HG03108 (cell line): Measurements from ENCODE around the gene ADAM11.

Experiments used
- ATAC-seq: cut with Tn5 transposase; IDR thresholded peaks from one replicate; pipeline ENCODE4 v1.9.1; 2021; ENCODE audit warnings: moderate library complexity; ENCODE audit not compliant: unreplicated experiment

ADAM11 gene

DNA sequence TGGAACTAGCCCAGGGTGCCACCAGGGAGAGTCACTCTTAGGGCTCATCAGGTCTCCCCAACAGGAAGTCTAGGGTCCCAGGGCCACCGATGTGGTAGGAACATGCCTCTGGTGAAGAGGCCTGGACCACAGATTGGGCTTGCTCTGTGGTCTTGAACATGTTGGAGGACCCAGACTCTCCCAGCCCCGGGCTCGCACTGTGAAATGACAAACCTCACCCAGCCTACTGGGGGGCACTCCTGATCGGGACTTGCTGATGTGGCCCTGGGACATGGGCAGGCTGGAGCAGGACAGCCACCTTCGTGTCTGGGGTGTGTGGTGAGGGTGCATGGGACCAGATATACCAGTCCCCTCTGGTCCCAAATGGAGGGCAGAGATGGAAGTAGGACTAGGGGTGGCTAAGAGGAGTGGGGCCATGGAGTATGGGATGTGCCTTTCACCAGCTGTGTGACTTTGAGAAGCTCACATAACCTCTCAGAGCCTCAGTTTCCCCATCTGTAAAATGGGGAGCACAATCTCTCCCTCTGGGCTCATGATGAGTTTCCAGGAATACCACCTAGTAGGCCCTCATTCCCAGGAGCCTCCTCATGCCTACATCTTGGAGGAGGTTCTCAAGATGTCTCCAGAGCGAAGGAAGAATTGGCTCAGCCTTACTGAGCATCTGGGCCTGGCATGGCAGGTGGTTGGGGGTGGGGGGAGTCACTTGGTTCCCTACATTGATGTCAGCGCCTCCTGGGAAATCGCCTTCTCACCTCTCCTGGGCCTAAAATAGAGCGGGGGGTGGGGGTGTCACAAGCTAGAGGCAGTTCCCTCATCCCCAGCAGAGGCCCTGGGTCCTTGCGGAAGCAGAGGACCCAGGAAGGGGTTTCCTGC is 1.5 kb upstream of the ADAM11 start:
- no peak for ATAC-seq

DNA sequence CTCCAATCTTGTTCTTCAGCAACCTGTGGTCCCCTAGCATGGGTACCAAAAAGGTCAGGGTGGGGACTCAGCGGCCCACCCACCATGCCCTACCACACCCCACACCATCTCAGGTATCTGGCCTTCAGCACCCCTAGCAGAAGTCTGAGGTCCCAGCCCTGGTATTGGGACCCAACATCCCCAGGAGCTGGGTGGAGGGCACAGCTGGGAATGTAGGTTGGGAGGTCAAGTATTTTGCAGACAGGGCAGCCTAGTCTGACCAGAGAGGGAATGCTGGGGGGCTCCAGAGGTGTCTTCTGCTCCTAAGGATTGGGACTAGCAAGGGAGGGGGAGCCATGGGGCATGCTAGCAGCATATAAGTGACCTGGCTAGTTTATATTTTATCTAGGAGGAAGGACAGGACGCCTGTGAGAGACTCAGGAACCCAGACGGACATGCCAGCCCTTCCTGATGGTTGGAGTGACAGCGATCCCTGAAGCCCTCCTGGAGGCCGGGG is 822 bp upstream of the ADAM11 start:
- no peak for ATAC-seq

DNA sequence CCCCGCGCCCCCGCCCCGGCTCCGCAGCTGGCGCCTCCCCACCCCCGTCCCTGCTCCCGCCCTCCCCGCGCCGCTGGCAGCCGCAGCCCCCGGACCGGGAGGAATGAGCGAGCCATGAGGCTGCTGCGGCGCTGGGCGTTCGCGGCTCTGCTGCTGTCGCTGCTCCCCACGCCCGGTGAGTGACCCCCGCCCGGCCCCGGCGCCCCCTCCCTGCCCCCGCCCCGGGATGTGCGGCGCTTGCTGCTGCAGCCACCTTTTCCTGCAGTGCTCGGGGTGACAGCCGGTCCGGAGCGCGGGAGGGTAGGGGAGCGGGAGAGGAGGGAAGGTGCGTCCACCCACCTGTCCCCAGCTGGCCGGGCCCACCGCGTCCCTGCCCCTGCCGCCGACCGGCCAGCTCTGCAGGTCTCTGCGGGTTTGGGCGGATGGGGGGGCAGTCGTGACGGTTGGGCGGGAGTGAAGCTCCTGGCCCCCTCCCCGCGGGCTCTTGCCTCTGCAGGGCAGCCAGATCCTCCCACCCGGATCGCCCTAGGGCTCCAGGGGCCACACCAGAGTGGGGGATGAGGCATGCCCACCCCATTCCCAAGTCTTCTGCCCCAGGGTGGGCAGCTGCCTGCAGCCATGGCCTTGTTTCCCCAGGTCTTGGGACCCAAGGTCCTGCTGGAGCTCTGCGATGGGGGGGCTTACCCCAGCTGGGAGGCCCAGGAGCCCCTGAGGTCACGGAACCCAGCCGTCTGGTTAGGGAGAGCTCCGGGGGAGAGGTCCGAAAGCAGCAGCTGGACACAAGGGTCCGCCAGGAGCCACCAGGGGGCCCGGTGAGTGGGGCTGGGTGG is 513 bp downstream of the ADAM11 start:
- no peak for ATAC-seq

DNA sequence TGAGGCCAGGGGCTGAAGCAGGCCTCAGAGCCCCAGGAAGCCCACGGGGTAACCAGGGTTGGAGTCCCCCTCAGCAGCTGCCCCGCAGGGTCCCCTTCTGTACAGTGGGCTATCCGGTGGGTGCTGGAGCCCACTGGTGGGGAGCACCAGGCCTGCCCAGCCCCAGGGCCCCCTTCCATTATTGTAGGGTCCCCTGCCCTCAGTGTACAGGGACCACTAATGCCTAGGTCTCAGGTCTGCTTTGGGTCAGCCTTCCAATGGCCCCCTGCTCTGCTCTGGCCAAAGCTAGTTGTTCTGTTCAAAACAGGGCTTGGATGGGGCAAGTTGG is 1.1 kb downstream of the ADAM11 start:
- no peak for ATAC-seq

DNA sequence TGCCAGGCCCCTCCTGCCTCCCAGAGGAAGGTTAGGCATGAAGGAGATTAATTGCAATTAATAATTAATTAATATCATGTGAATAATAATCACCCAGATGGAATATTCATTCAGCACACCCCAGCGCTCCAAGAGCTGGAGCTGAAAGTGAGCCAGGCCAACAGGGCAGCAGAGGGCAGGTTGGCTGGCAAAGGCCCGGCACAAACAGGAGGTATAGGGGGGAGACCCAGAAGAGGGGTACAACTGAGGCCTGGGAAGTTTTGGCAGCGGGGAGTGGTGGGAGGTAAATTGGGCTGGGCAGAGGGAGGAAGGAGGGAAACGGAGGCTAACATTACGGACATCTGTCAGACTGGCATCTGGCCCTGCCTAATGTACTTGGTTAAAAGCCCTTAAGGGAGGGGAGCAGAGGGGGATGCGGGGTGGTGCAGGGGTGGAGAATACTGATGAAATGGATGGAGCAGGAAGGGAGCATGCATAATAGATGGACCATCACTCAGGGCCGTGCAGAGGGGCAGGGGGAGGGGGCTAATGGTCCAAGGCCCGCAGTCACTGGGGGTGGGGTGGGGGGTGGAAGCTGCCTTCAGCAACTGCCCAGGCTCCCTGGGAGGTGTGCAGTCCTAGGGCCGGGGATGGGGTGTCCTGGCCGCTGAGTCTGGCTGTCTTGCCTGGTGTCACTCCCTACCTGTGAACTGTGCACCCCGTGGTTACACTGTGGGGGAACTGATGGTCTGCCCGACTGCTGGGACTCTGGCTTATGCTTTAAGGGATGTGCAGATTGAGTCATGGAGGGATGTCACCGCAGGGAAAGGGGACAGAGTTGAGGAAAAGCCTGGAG is 1.9 kb downstream of the ADAM11 start:
- ATAC-seq = no peak

DNA sequence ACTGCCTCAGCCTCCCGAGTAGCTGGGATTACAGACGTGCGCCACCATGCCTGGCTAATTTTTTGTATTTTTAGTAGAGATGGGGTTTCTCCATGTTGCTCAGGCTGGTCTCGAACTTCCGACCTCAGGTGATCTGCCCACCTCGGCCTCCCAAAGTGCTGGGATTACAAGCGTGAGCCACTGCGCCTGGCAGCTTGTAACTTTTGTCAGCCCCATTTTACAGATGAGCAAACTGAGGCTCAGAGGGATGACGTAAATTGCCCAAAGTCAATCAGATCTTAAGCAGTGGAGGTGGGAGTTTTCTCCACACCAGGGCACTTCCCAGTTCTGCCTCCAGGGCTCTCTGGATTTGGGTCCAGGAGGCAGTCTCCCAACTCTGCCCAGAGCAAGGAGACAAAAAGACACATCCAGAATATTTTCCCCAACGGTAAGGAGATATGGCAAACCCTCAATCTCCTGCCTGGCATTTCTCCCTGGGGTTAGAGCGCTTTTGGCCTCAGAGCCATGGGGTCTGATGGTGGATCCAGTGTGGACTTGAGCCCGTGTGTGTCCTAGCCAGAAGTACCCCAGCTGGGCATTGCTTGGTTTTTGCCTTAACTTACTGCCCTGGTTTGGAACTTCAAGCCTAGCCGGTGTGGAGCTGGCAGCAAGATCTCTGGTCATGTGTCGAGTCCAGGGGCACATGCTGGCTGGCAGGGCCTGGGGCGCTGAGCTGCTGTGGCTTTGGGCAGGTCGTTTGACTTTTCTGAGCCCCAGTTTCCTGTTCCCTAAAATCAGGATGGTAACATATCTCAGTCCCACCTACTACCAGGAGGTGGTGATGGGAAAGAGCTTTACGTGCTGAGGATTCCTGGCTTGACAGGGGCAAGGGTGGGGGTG is 3.4 kb downstream of the ADAM11 start:
- ATAC-seq = no peak

DNA sequence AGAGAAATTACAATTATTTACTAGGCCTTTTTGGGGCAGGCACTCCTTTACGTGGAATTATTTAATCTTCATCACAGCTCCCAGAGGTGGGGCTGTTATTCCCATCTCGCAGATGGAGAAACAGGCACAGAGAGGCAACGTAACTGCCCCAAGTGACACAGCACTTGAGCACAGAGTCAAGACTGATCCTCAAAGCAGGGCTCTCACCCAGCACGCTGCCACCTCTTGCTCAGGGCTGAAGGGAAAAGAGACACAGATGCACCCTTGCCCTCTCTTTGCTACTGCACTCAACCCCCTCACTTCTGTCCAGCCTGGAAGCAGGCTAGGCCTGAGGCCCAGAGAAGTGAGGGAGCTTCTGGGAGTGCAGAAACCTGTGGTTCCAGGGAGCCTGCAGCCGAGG is 4.4 kb downstream of the ADAM11 start:
- no peak for ATAC-seq

DNA sequence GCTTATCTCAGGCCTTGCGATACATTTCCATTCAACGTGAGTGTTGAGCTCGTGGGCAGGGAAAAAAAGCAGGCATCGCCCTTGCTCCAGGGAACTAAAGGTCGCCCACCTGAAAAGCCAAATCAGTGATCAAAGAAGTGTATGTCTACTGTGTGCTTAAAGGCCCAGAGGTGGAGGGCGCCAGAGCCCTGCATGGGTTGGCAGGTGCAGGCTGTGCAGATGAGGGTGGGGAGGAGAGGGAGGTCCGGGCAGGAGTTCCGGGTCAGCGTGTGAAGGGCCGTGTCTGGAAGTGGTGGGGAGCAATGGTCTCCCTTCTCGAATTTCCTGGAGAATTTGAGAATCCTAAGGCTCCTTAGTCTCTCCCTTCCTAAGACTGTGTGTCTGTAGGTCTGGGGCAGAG is 7.2 kb downstream of the ADAM11 start:
- ATAC-seq = no peak

DNA sequence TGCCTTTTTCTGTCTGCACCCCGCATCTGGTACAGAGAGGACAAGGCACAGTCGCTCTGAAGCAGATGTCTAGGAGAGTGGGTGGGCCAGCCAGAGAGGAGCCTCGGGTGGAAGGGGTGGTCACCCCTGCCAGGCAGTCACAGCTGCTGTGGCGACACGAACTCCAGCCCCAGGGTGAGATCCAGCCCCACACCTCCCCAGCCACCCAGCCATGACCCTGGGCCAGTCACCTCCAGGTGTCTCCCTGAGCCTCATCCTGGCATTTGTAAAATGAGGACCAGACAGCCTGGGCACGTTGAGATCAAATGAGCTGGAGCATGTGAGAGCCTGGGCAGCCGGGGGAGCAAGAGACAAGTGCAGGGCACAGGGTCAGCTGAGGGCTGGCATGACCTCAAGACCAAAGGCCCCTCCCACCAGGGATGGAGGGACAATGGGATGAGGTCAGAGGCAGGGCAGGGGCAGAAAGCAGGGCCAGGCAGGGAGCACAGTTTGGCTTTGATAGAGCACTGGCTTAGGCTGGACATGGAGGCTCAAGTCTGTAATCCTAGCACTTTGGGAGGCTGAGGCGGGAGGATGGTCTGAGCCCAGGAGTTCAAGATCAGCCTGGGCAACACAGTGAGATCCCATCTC is 7.7 kb downstream of the ADAM11 start:
- ATAC-seq = no peak

DNA sequence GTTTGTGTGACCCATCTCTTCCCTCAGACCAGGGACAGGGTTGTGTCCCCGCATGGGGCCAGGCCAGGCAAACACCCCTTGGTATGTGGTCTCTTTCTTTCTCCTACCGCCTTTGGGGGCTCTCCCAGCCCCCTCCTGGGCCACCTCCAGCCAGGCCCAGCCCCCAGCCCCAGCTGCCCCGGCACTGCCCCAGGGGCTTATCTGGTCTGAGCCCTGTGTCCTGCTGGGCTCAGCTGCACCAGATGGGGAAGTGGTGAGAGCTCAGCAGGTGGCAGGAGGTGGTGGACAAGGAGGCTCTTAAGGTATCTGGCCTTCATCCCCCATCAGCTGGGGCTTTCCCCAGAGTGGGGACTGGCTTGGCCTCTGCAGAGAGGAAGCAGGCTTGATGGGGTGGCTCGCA is 8.7 kb downstream of the ADAM11 start:
- ATAC-seq = no peak

DNA sequence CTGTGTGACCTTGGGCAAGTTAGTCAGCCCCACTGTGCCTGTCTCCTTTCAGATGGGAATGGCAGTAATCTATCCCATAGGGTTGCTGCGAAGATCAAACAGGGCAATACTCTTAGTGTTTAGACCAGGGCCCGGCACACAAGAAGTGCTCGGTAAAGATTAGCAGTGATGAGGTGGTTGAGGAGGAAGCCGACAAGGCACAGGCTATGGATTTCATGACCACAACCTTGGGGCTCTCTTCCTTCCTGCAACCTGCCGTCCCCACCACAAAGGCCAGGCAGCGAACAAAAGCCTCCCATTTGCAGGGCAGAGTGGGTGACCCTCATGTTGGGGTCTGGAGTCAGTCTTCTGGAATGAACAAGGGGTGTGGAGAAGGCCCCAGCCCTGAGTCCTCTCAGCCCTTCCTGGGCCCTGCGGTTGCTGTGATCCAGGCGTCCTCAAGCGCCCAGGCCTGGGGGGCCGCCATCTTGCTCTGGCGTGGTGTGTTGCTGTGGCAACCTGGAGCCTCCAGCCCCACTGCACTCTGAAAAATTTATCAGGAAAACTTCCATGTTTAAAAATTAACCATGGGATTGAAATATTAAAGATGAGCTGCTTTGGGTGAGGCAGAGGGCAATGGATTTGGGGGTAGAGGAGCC is 9.8 kb downstream of the ADAM11 start:
- ATAC-seq = no peak

DNA sequence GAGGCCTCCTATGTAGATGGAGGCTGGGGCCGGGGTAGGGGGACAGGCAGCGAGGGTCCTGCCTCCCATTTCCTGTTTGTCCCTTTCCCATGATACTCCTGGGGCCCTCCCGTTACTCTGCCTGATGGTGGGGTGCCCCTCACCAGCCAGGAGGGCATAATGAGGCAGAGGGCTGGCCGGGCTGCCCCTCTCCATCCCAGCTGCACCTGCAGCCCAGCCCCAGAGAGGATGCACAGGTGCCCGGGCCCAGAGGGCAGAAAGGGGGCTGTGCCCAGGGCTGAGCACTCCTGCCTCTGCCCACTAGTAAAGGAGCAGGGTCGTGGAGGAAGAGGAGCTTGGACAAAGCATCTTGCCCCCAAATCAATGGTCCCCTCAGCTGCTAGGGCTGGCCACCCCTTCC is 10.4 kb downstream of the ADAM11 start:
- ATAC-seq = no peak

DNA sequence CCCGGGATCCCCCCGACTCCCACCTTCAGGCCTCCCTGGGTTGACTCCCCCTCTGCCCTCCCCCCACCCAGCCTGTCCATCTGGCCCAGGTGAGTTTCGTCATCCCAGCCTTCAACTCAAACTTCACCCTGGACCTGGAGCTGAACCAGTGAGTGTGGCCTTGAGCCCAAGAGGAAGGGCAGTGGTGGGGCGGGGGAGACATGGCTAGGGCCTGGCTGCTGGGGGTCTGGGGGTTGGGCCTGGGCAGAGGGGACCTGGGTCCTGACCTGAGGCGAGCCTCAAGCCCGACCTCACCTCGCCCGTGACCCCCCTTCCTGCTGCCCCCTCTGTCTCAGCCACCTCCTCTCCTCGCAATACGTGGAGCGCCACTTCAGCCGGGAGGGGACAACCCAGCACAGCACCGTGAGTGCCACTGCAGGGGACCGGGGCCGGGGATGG is 10.9 kb downstream of the ADAM11 start:
- no peak for ATAC-seq

DNA sequence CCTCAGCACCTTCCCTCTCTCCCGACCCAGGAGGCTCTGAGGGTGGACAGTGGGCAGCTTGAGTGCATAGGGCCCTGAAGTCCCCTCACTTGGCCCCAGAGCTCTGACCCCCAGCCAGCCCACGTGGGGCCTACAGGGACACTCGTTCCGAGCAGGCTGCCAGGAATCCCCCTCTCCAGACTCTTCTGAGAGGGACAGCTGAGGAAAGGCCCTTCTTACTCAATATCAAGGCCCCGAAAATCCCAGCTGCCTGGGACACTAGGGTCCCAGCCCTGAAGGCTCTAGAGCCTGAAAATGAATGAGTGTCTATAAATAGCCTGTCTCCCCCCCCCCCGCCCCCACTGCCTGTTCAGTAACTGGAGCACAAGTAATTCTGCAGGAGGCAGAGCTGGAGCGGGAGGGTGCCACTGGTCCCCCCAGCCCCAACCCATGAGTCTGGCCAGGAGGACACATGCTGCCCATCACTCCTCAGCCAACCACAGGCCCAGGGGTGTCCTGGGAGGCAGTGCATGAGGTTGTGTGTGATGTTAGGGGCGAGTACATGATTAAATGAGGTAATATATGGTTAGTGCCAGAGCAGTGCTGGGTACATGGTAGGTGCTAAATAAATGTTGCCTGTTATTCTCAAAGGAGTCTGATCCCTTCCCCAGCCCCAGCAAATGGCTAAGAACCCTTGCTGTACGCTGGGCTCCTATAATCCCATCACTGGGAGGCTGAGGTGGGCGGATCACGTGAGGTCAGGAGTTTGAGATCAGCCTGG is 11.6 kb downstream of the ADAM11 start:
- ATAC-seq = no peak

DNA sequence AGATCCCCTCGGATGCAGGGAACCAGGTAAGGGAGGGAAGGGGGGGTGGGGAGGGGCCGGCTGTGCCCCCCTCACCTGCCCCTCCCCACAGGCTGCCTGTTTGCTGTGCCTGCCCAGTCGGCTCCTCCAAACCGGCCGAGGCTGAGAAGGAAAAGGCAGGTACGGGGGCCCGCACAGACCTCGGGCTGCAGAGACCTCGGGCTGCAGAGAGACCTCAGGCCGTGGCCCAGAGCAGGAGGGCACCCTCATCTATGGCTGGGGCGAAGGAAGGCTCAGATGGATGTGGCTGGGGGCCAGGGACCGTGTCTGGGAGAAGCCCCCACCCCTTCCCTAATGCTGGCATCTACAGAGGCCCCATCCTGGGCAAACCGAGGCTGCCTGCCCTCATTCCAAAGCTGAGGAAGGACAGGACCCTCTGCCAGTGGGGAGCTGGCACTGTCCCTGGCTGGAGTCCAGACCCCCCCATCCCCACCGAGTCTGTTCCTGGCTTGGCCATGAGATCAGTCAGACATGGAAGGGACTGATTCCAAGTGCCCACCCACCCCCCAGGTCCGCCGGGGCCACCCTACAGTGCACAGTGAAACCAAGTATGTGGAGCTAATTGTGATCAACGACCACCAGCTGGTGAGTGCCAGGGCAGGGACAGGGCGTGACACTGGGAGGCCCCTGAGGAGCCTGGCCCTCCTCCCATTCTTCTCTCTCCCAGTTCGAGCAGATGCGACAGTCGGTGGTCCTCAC is 13.7 kb downstream of the ADAM11 start:
- ATAC-seq = no peak

DNA sequence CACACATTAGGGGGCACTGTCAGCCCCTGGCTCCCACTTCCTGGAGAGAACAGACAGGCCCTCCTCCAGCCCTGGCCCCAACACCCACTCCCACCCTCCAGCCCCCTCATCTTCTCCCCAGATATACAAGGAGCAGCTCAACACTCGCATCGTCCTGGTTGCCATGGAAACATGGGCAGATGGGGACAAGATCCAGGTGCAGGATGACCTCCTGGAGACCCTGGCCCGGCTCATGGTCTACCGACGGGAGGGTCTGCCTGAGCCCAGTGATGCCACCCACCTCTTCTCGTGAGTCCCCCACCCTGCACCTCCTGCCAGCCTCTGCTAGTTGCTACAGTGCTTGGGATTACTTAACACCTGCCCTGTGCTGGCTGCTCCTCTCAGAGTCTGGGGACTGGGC is 14.4 kb downstream of the ADAM11 start:
- no peak for ATAC-seq

DNA sequence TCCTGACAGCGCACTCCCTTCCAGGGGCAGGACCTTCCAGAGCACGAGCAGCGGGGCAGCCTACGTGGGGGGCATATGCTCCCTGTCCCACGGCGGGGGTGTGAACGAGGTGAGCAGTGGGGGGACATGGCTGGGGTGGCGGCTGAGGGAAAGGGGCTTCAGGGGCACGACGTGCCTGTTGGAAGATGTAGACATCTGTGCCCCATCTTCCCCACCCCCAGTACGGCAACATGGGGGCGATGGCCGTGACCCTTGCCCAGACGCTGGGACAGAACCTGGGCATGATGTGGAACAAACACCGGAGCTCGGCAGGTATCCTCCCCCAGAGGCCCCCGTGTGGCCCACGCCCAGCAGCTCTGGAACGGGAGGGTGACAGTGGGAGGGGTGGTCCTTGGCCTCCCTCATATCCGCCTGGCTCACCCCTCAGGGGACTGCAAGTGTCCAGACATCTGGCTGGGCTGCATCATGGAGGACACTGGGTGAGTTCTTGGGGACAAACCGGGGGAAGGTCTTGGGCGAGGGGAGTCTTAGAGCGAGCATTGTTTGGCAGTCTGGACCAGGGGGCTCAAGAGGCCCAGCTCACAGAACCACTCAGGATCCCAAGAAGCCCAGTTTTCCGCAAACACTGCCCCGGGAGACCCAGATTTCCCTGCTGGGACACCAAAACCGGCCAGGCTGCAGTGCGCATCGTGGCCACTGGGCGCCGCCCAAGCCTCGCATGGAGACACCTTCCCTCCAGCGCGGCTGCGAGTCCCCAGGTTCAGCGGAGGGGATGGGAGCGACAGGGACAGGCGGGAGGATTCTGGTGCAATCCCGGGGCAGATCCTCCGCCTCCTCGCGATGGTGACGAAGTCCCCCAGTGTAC is 15.7 kb downstream of the ADAM11 start:
- no peak for ATAC-seq
